Activated T-helper 17 cell treated with anti-CD3 and anti-CD28 coated beads, Interleukin-2, amount 50 U/mL, for 72 hours (primary cell): ENCODE results near the gene PSKH1. TPM values are rescaled to one million over a fixed set of nuclear protein-coding genes. Genes with fewer than 3 reads are reported as not detected.

ENCODE experiments used
- ATAC-seq: fragments of 150-1000 bp; cut with Tn5 transposase; replicated peaks from 2 replicates; pipeline ENCODE4 v1.10.0; 2021; ENCODE audit warnings: mild to moderate bottlenecking, moderate library complexity
- H3K27ac Mint-ChIP-seq: one replicate; pipeline ENCODE4 v1.8.0; 2022; ENCODE audit warnings: mixed read lengths
- H3K27me3 Mint-ChIP-seq: one replicate; pipeline ENCODE4 v1.8.0; 2022; ENCODE audit warnings: mixed read lengths
- H3K36me3 Mint-ChIP-seq: one replicate; pipeline ENCODE4 v1.8.0; 2022; ENCODE audit warnings: low read depth, mild to moderate bottlenecking, mixed read lengths
- H3K4me1 Mint-ChIP-seq: one replicate; pipeline ENCODE4 v1.8.0; 2022; ENCODE audit warnings: mixed read lengths
- H3K4me3 Mint-ChIP-seq: one replicate; pipeline ENCODE4 v1.8.0; 2022; ENCODE audit warnings: mild to moderate bottlenecking, mixed read lengths
- H3K9me3 Mint-ChIP-seq: one replicate; pipeline ENCODE4 v1.8.0; 2022; ENCODE audit warnings: mixed read lengths
- total RNA-seq, 2 donors: library from RNA; stranded (reverse); gene quantifications; one replicate each; pipeline ENCODE4 v1.2.3, GENCODE V29; 2022

Gene PSKH1
- total RNA-seq, 2 donors from 2014 or later, result 7.5 to 11.8 TPM

GRCh38 chr16:67919622-67920221 is 26.7 kb downstream of the PSKH1 start:
- H3K27me3 Mint-ChIP-seq, result no peaks in the 10 kb centered on the region
- no peak overlapping the region for H3K27ac Mint-ChIP-seq
- H3K4me3 Mint-ChIP-seq, result no peak overlapping the region
- ATAC-seq, result no peak
- H3K9me3 Mint-ChIP-seq, result no peaks in the 10 kb centered on the region
- peaks cover 10% of the 10 kb centered on the region for H3K36me3 Mint-ChIP-seq
- peaks cover 21% of the 10 kb centered on the region for H3K4me1 Mint-ChIP-seq

GRCh38 chr16:67922221-67922620 is 29.2 kb downstream of the PSKH1 start:
- H3K9me3 Mint-ChIP-seq, result no peaks in the 10 kb centered on the region
- H3K27ac Mint-ChIP-seq, result peak overlapping the region; percentile 89
- peaks cover 20% of the 10 kb centered on the region for H3K4me1 Mint-ChIP-seq
- peaks cover 10% of the 10 kb centered on the region for H3K36me3 Mint-ChIP-seq
- no peak for ATAC-seq
- H3K27me3 Mint-ChIP-seq, result no peaks in the 10 kb centered on the region
- H3K4me3 Mint-ChIP-seq, result no peak overlapping the region

DNA sequence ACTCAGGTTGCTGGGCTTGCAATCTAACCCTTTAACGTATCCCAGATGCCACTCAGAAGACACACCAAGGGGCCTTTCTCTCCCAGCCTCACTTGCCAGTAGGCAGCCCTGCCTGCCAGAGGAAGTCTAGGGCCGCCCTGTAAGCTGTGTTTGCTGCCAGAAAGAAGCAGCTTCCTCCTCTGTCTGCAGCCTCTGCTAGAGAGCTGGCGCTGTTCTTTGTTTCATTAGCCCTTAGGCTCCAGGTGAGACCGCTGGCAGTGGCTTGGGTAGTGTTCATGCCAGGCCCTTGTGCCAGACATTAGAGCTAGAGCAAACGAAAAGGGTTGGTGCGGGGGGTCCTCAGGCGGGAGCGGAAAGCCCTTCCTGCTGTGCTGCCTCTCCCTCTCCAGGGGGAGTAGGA is 29.7 kb downstream of the PSKH1 start:
- Mint-ChIP-seq H3K9me3 (no peaks in the 10 kb centered on the region), H3K27ac (peak overlapping the region; percentile 89), H3K4me3 (no peak overlapping the region), H3K4me1 (peaks cover 14% of the 10 kb centered on the region), H3K36me3 (peaks cover 8% of the 10 kb centered on the region), H3K27me3 (no peaks in the 10 kb centered on the region)
- no peak for ATAC-seq

GRCh38 chr16:67923414-67924116 is 30.5 kb downstream of the PSKH1 start:
- no peak overlapping the region for H3K4me3 Mint-ChIP-seq
- H3K27me3 Mint-ChIP-seq, result no peaks in the 10 kb centered on the region
- H3K9me3 Mint-ChIP-seq, result no peaks in the 10 kb centered on the region
- no peak for ATAC-seq
- H3K4me1 Mint-ChIP-seq, result peaks cover 9% of the 10 kb centered on the region
- H3K27ac Mint-ChIP-seq, result peak overlapping the region; percentile 89
- peaks cover 9% of the 10 kb centered on the region for H3K36me3 Mint-ChIP-seq

- H3K4me3 Mint-ChIP-seq, result no peak overlapping the region
- H3K9me3 Mint-ChIP-seq, result no peaks in the 10 kb centered on the region
- peak overlapping the region; percentile 52 for H3K27ac Mint-ChIP-seq
- H3K36me3 Mint-ChIP-seq, result peaks cover 10% of the 10 kb centered on the region
- peaks cover 9% of the 10 kb centered on the region for H3K4me1 Mint-ChIP-seq
- no peaks in the 10 kb centered on the region for H3K27me3 Mint-ChIP-seq
- ATAC-seq, result no peak
Observed at GRCh38 chr16:67924140-67924906, 31.3 kb downstream of the PSKH1 start.

- Mint-ChIP-seq H3K9me3 (no peaks in the 10 kb centered on the region), H3K27ac (peak overlapping the region; percentile 50), H3K27me3 (no peaks in the 10 kb centered on the region), H3K36me3 (peaks cover 26% of the 10 kb centered on the region), H3K4me1 (peaks cover 9% of the 10 kb centered on the region), H3K4me3 (no peak overlapping the region)
- ATAC-seq, result no peak
Observed at GRCh38 chr16:67926181-67926750, 33.2 kb downstream of the PSKH1 start.

- H3K4me1 Mint-ChIP-seq, result peaks cover 1% of the 10 kb centered on the region
- no peaks in the 10 kb centered on the region for H3K27me3 Mint-ChIP-seq
- ATAC-seq, result no peak
- H3K36me3 Mint-ChIP-seq, result peaks cover 33% of the 10 kb centered on the region
- no peak overlapping the region for H3K27ac Mint-ChIP-seq
- no peaks in the 10 kb centered on the region for H3K9me3 Mint-ChIP-seq
- no peak overlapping the region for H3K4me3 Mint-ChIP-seq
Observed at GRCh38 chr16:67927131-67927941, 34.3 kb downstream of the PSKH1 start.

GRCh38 chr16:67928147-67928546 is 35.1 kb downstream of the PSKH1 start:
- ATAC-seq, result no peak
- Mint-ChIP-seq H3K4me3 (no peak overlapping the region), H3K9me3 (no peaks in the 10 kb centered on the region), H3K27me3 (no peaks in the 10 kb centered on the region), H3K4me1 (no peaks in the 10 kb centered on the region), H3K36me3 (peaks cover 41% of the 10 kb centered on the region), H3K27ac (peak overlapping the region; percentile 53)

- Mint-ChIP-seq H3K36me3 (peaks cover 47% of the 10 kb centered on the region), H3K27me3 (no peaks in the 10 kb centered on the region), H3K4me1 (no peaks in the 10 kb centered on the region), H3K9me3 (no peaks in the 10 kb centered on the region), H3K4me3 (no peak overlapping the region), H3K27ac (peak overlapping the region; percentile 53)
- peak; percentile 82 for ATAC-seq
Observed at GRCh38 chr16:67928561-67929364, 35.7 kb downstream of the PSKH1 start.

DNA sequence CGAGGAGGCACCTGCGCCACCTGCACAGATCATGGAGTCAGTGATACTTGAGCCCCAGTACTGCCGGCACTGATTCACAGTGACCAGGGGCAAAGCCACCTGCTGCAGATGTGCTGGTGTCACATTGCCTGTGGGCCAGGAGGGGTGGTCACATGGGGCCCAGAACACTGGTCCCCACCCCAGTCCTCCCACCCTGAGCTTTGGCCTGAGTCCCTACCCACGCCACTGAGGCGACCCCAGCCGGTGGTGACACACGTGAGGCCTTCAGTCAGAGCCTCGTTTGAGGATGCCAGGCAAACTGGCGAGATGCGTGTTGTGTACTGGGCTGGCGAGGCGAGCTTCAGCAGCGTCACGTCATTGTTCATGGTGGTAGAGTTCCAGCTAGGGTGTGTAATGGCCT is 37.1 kb downstream of the PSKH1 start:
- Mint-ChIP-seq H3K27me3 (no peaks in the 10 kb centered on the region), H3K9me3 (no peaks in the 10 kb centered on the region), H3K27ac (no peak overlapping the region), H3K4me3 (no peak overlapping the region), H3K36me3 (peaks cover 62% of the 10 kb centered on the region), H3K4me1 (peaks cover 4% of the 10 kb centered on the region)
- no peak for ATAC-seq

DNA sequence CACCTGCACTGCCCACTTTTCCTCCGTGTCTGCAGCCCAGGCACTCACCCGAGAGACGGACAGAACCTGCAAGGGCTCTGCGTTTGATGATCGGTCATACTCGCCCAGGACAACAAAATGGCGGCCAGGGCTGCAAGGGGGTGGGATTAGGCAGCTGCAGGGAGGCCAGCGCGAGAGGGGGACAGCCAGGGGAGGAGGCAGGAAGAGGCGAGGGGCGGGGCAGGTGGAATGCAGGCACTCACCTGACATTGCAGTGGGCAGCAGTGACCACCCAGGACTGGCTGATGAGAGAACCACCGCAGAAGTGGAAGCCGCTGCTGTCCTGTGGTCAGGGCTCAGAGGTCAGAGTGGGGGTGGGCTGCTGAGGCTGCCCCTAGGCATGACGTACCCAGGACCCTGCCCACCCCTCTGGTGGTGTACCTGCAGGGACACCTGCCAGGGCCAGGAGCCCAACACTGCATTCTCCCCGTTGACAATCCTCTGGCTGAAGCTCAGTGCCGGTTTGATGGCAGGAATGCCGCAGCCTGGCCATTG is 37.7 kb downstream of the PSKH1 start:
- Mint-ChIP-seq H3K27me3 (no peaks in the 10 kb centered on the region), H3K4me1 (peaks cover 6% of the 10 kb centered on the region), H3K4me3 (no peak overlapping the region), H3K36me3 (peaks cover 67% of the 10 kb centered on the region), H3K9me3 (no peaks in the 10 kb centered on the region), H3K27ac (no peak overlapping the region)
- no peak for ATAC-seq

- no peaks in the 10 kb centered on the region for H3K27me3 Mint-ChIP-seq
- no peak within 1 kb of the TSS for H3K4me3 Mint-ChIP-seq
- ATAC-seq, result no peak
- peaks cover 6% of the 10 kb centered on the region for H3K4me1 Mint-ChIP-seq
- peaks cover 79% of the 10 kb centered on the region for H3K36me3 Mint-ChIP-seq
- no peaks in the 10 kb centered on the region for H3K9me3 Mint-ChIP-seq
- H3K27ac Mint-ChIP-seq, result no peak within 1 kb of the TSS
Observed at GRCh38 chr16:67931712-67932461, 38.8 kb downstream of the PSKH1 start, which contains the start of gene CTRL. CTRL (minus strand) TSS chr16:67931862; CDS start chr16:67931852, 10 bp downstream.

DNA sequence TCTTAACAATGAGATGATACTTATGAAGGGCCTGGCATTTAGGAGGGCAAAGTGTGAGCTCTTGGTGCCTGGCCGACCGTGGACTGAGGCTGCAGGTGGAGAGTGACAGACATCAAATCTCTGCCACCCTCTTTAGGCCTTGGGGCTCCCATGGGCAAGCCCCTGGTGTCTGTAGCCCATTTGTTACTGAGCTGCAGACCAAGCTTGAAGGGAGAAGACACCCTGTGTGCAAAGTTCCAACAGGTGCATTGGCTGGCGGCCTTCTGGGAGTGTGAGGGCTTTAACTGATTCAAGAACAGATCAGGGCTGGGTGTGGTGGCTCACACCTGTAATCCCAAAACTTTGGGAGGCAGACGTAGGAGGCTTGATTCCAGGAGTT is 39.4 kb downstream of the PSKH1 start:
- H3K27ac Mint-ChIP-seq, result no peak overlapping the region
- H3K27me3 Mint-ChIP-seq, result no peaks in the 10 kb centered on the region
- no peaks in the 10 kb centered on the region for H3K9me3 Mint-ChIP-seq
- ATAC-seq, result no peak
- no peak overlapping the region for H3K4me3 Mint-ChIP-seq
- peaks cover 83% of the 10 kb centered on the region for H3K36me3 Mint-ChIP-seq
- peaks cover 11% of the 10 kb centered on the region for H3K4me1 Mint-ChIP-seq
